ENCODE results near the gene CPD. TPM values are rescaled to one million over a fixed set of nuclear protein-coding genes. Genes with fewer than 3 reads are reported as not detected.

Gene CPD
- total RNA-seq, 4 donors from 2014 or later: 20.8 to 32.4 (median 28.0) TPM

- TF ChIP-seq CTCF (IDR thresholded peaks at IDR 0.05 in 4 of 5, conservative IDR thresholded peaks at IDR 0.05 in 1 of 5) (no peak), POLR2A (IDR thresholded peaks at IDR 0.05) (no peak)
- H3K27me3 ChIP-seq: no peaks in the 10 kb centered on the region
- H3K27ac ChIP-seq: no peak overlapping the region
- no peaks in the 10 kb centered on the region for H3K36me3 ChIP-seq
- in situ Hi-C loops (cut with MboI; ENCODE audit: low sequenced_read_pairs in 4 of 4) (no loop called here), intact Hi-C loops (cut with DNase I; ENCODE audit: low total_unique reads) (no loop called here)
- H3K4me1 ChIP-seq: no peaks in the 10 kb centered on the region
- no peak overlapping the region for H3K4me3 ChIP-seq
- no peaks in the 10 kb centered on the region for H3K9me3 ChIP-seq
- DNase-seq (no peak), ATAC-seq (no peak)
Measured at GRCh38 chr17:30351735-30352134, 27.0 kb upstream of the CPD start.

- no peaks in the 10 kb centered on the region for H3K36me3 ChIP-seq
- ATAC-seq (no peak), DNase-seq (no peak)
- H3K27ac ChIP-seq: no peak overlapping the region
- intact Hi-C loops (cut with DNase I; ENCODE audit: low total_unique reads) (no loop called here), in situ Hi-C loops (cut with MboI; ENCODE audit: low sequenced_read_pairs in 4 of 4) (no loop called here)
- H3K27me3 ChIP-seq: no peaks in the 10 kb centered on the region
- no peak for TF ChIP-seq POLR2A (IDR thresholded peaks at IDR 0.05)
- TF ChIP-seq CTCF (IDR thresholded peaks at IDR 0.05 in 4 of 5, conservative IDR thresholded peaks at IDR 0.05 in 1 of 5): no peak
- no peak overlapping the region for H3K4me3 ChIP-seq
- H3K9me3 ChIP-seq: no peaks in the 10 kb centered on the region
- no peaks in the 10 kb centered on the region for H3K4me1 ChIP-seq
Measured at GRCh38 chr17:30352240-30352814, 26.4 kb upstream of the CPD start.

- no peak for ATAC-seq
- Histone ChIP-seq H3K27me3 (no peaks in the 10 kb centered on the region), H3K36me3 (no peaks in the 10 kb centered on the region), H3K27ac (no peak overlapping the region), H3K4me3 (no peak overlapping the region), H3K4me1 (no peaks in the 10 kb centered on the region), H3K9me3 (no peaks in the 10 kb centered on the region)
- intact Hi-C loops (cut with DNase I; ENCODE audit: low total_unique reads) (no loop called here), in situ Hi-C loops (cut with MboI; ENCODE audit: low sequenced_read_pairs in 4 of 4) (no loop called here)
- TF ChIP-seq POLR2A (IDR thresholded peaks at IDR 0.05): no peak
- no peak for TF ChIP-seq CTCF (IDR thresholded peaks at IDR 0.05 in 4 of 5, conservative IDR thresholded peaks at IDR 0.05 in 1 of 5)
- no peak for DNase-seq
Measured at GRCh38 chr17:30354701-30355100, 24.0 kb upstream of the CPD start.

- H3K36me3 ChIP-seq: no peaks in the 10 kb centered on the region
- no peak overlapping the region for H3K4me3 ChIP-seq
- no peak overlapping the region for H3K27ac ChIP-seq
- in situ Hi-C loops (cut with MboI; ENCODE audit: low sequenced_read_pairs in 4 of 4): no loop called here
- TF ChIP-seq CTCF (IDR thresholded peaks at IDR 0.05 in 4 of 5, conservative IDR thresholded peaks at IDR 0.05 in 1 of 5) (no peak), POLR2A (IDR thresholded peaks at IDR 0.05) (no peak)
- H3K9me3 ChIP-seq: no peaks in the 10 kb centered on the region
- intact Hi-C loops (cut with DNase I; ENCODE audit: low total_unique reads): no loop called here
- ATAC-seq (no peak), DNase-seq (no peak)
- H3K27me3 ChIP-seq: no peaks in the 10 kb centered on the region
- H3K4me1 ChIP-seq: no peaks in the 10 kb centered on the region
Measured at GRCh38 chr17:30357476-30357875, 21.3 kb upstream of the CPD start.

Data from gastrocnemius medialis (tissue), 4 donors.